Endothelial cell of umbilical vein (primary cell): ENCODE results near the gene MAPK6. TPM values are rescaled to one million over a fixed set of nuclear protein-coding genes. Genes with fewer than 3 reads are reported as not detected.
A peak's percentile ranks its signal among the peaks of the same experiment; 100 is the strongest.

Source experiments
- BruUV-seq: library from RNA; stranded (reverse); fragments of 400-500 nt; replicated peaks from 2 replicates; lab custom pipeline; 2021; lab: Mats Ljungman, UMichigan
- CTCF ChIA-PET: fragments of 300-600, 350-600 bp; sonication (Branson Sonifier 250); formaldehyde crosslinking; loops from one replicate; lab custom pipeline; 2021; ENCODE audit warnings: antibody characterized with exemption, inconsistent platforms; lab: Charles Lee
- POLR2A ChIA-PET: fragments of 300-600, 350-600 bp; sonication (Branson Sonifier 250); formaldehyde crosslinking; loops from one replicate; lab custom pipeline; 2021; ENCODE audit warnings: antibody characterized with exemption, inconsistent platforms; lab: Charles Lee
- DNase-seq: peaks from one replicate; pipeline ENCODE4 v3.0.0-alpha.2; 2011; ENCODE audit warnings: low read depth, low spot score
- FAIRE-seq: peaks from 2 replicates; lab custom pipeline; 2011; peaks lifted over from hg19 to GRCh38; lab: Jason Lieb, UNC
- H2AFZ ChIP-seq: 2 replicates; pipeline ENCODE4 v1.6.0; 2012; ENCODE audit warnings: low read depth, low read length, control low read depth, inconsistent platforms
- H3K27ac ChIP-seq: 2 replicates; pipeline ENCODE4 v1.5.1; 2011; ENCODE audit warnings: low read depth, mild to moderate bottlenecking, control low read depth, low read length, moderate library complexity; ENCODE audit not compliant: insufficient read depth
- H3K27me3 ChIP-seq, 2 experiments: 2 replicates each; pipeline versions ENCODE4 v1.6.0 to v1.6.1; 2011; ENCODE audit warnings: low read length in 2 of 2, mixed read lengths in 1 of 2; ENCODE audit not compliant: control insufficient read depth in 2 of 2, insufficient read depth in 2 of 2
- H3K36me3 ChIP-seq, 2 experiments: 2 replicates in 1 of 2; 3 replicates in 1 of 2; pipeline ENCODE4 v1.5.1; 2011; ENCODE audit warnings: low read length in 2 of 2, mild to moderate bottlenecking in 1 of 2, moderate library complexity in 1 of 2; ENCODE audit not compliant: control insufficient read depth in 2 of 2, insufficient read depth in 2 of 2; ENCODE audit errors: extremely low read depth in 1 of 2
- H3K4me1 ChIP-seq: 3 replicates; pipeline ENCODE4 v1.5.1; 2011; ENCODE audit warnings: mild to moderate bottlenecking, low read length; ENCODE audit not compliant: control insufficient read depth, insufficient read depth; ENCODE audit errors: extremely low read depth
- H3K4me2 ChIP-seq: 2 replicates; pipeline ENCODE4 v1.6.1; 2011; ENCODE audit warnings: low read length, control low read depth, mixed read lengths; ENCODE audit not compliant: insufficient read depth
- H3K4me3 ChIP-seq, 3 experiments: fragments of 200-600 bp in 1 of 3; sonication (generic), shearing (Covaris generic) in 1 of 3; replicated peaks in 1 of 3; 2 replicates each; pipeline ENCODE4 v1.5.1; 2011 to 2016; ENCODE audit warnings: control low read depth in 3 of 3, low read length in 3 of 3, mild to moderate bottlenecking in 2 of 3, inconsistent platforms in 1 of 3, low read depth in 1 of 3, moderate library complexity in 1 of 3; ENCODE audit not compliant: insufficient read depth in 1 of 3
- H3K79me2 ChIP-seq: 2 replicates; pipeline ENCODE4 v1.6.0; 2012; ENCODE audit warnings: low read length, inconsistent platforms; ENCODE audit not compliant: control insufficient read depth, insufficient read depth
- H3K9ac ChIP-seq: replicated peaks from 2 replicates; pipeline ENCODE3; 2011; ENCODE audit warnings: low read length, control low read depth; ENCODE audit not compliant: insufficient read depth; ENCODE audit errors: extremely low read depth
- H3K9me1 ChIP-seq: replicated peaks from 3 replicates; pipeline ENCODE4 v1.6.0; 2011; ENCODE audit warnings: mild to moderate bottlenecking, low read length; ENCODE audit not compliant: control insufficient read depth, insufficient read depth; ENCODE audit errors: extremely low read depth
- H3K9me3 ChIP-seq: replicated peaks from 2 replicates; pipeline ENCODE4 v1.5.1; 2012; ENCODE audit warnings: low read length, inconsistent platforms; ENCODE audit not compliant: control insufficient read depth, insufficient read depth
- H4K20me1 ChIP-seq: replicated peaks from 2 replicates; pipeline ENCODE3; 2011; ENCODE audit warnings: mild to moderate bottlenecking, low read length; ENCODE audit not compliant: control insufficient read depth, insufficient read depth; ENCODE audit errors: extremely low read depth
- CTCF ChIP-seq, 2 donors: IDR thresholded peaks; 1 replicate in 1 of 2; 2 replicates in 1 of 2; pipeline ENCODE4 v1.5.1; 2011; ENCODE audit warnings: low read length in 2 of 2, mild to moderate bottlenecking in 2 of 2, moderate library complexity in 2 of 2, control low read depth in 1 of 2, inconsistent platforms in 1 of 2, low read depth in 1 of 2; ENCODE audit not compliant: insufficient read depth in 1 of 2; ENCODE audit errors: extremely low read depth in 1 of 2
- EZH2 ChIP-seq: IDR thresholded peaks from 2 replicates; pipeline ENCODE4 v1.6.1; 2012; ENCODE audit warnings: borderline replicate concordance, low read depth, mild to moderate bottlenecking, moderate library complexity, low read length, inconsistent platforms; ENCODE audit not compliant: severe bottlenecking
- FOS ChIP-seq: IDR thresholded peaks from 2 replicates; pipeline ENCODE4 v1.6.1; 2011; ENCODE audit warnings: mild to moderate bottlenecking, low read length, moderate library complexity, borderline replicate concordance; ENCODE audit not compliant: insufficient read depth
- GATA2 ChIP-seq: IDR thresholded peaks from 2 replicates; pipeline ENCODE4 v1.7.0; 2011; ENCODE audit warnings: low read depth, mild to moderate bottlenecking, moderate library complexity, mixed read lengths, low read length; ENCODE audit not compliant: insufficient read length, insufficient read depth
- JUN ChIP-seq: IDR thresholded peaks from 2 replicates; pipeline ENCODE4 v1.6.1; 2011; ENCODE audit warnings: borderline replicate concordance, low read depth; ENCODE audit not compliant: insufficient read length, insufficient read depth
- MAX ChIP-seq: IDR thresholded peaks from 2 replicates; pipeline ENCODE4 v1.6.1; 2011; ENCODE audit not compliant: insufficient read depth, insufficient read length
- MYC ChIP-seq: IDR thresholded peaks from one replicate; pipeline ENCODE4 v1.6.1; 2011; ENCODE audit warnings: mild to moderate bottlenecking, low read depth, low read length
- POLR2A ChIP-seq: IDR thresholded peaks from 2 replicates; pipeline ENCODE4 v1.6.1; 2012; ENCODE audit warnings: low read depth, mild to moderate bottlenecking, control low read depth, low read length
- POLR2AphosphoS5 ChIP-seq: IDR thresholded peaks from 2 replicates; pipeline ENCODE4 v1.6.1; 2012; ENCODE audit warnings: low read depth, mild to moderate bottlenecking, control low read depth, low read length, moderate library complexity; ENCODE audit not compliant: insufficient read depth
- dilution Hi-C: fragments of 300-500 bp; cut with MboI; formaldehyde crosslinking; loops from one replicate; pipeline ENCODE4 v1.15.0; 2019; ENCODE audit warnings: low sequenced_read_pairs; ENCODE audit not compliant: extremely low pct_ligation_motif_present
- intact Hi-C: fragments of 100-400 bp; cut with micrococcal nuclease; formaldehyde crosslinking; loops from one replicate; pipeline ENCODE4 v1.10.0; 2022
- polyA plus RNA-seq, 4 experiments: library from polyadenylated mRNA; depleted of rRNA in 3 of 4; stranded (reverse) in 3 of 4; unstranded in 1 of 4; fragments of >200 nt; gene quantifications; 2 replicates each; pipeline versions ENCODE4 v1.2.1 to v1.2.3, GENCODE V29; 2011 to 2012; ENCODE audit warnings: missing spikeins in 1 of 4
- total RNA-seq: library from RNA; stranded (reverse); gene quantifications from 2 replicates; pipeline ENCODE4 v1.2.3, GENCODE V29; 2021

Gene MAPK6
- total and polyA plus RNA-seq, 2 donors (not counting 3 experiments of a cell fraction or from before 2014, with no cell fraction given), result 10.9 to 37.4 TPM

GRCh38 chr15:51973220-51973619 is 45.8 kb upstream of the MAPK6 start:
- Histone ChIP-seq H3K27ac (no peak overlapping the region), H2AFZ (no peak overlapping the region), H4K20me1 (no peaks in the 10 kb centered on the region), H3K36me3 (no peaks in the 10 kb centered on the region), H3K9ac (no peak overlapping the region), H3K4me2 (no peak overlapping the region), H3K4me3 (no peak overlapping the region), H3K79me2 (peaks cover 31% of the 10 kb centered on the region), H3K9me3 (no peaks in the 10 kb centered on the region), H3K9me1 (no peaks in the 10 kb centered on the region), H3K27me3 (no peaks in the 10 kb centered on the region), H3K4me1 (peaks cover 12% of the 10 kb centered on the region)
- dilution Hi-C loops, result no loop called here
- no peak for DNase-seq
- ChIA-PET POLR2A (interaction anchor here (3.0 kb wide), 1 partner anchor 8 kb away, joined by 16 read pairs; no protein-coding TSS in a partner anchor), CTCF (interaction anchor here (2.2 to 2.7 kb wide), 2 partner anchors 8 to 105 kb away, joined by 11 to 23 read pairs; no protein-coding TSS in a partner anchor)
- no peak for TF ChIP-seq GATA2
- TF ChIP-seq CTCF (IDR thresholded peaks at IDR 0.05; ENCODE audit: extremely low read depth in 1 of 2, insufficient read depth in 1 of 2, low read depth in 1 of 2, low read length in 2 of 2), result no peak
- no peak for TF ChIP-seq POLR2AphosphoS5
- no peak for TF ChIP-seq FOS
- TF ChIP-seq JUN, result no peak
- no peak for TF ChIP-seq MAX
- TF ChIP-seq EZH2, result no peak
- no peak for TF ChIP-seq MYC
- TF ChIP-seq POLR2A, result no peak
- intact Hi-C loops, result no loop called here
- no TSS peak for BruUV-seq
- FAIRE-seq, result peak; percentile 59
